ENCODE data around the gene GPX4.

GRCh38 chr19:1154731-1155351, 51.0 kb downstream of the GPX4 start:
- no peak for TF ChIP-seq MYC (IDR thresholded peaks at IDR 0.05; ENCODE audit: low read depth, low read length)
- no peak for TF ChIP-seq POLR2AphosphoS5 (IDR thresholded peaks at IDR 0.05; ENCODE audit: insufficient read depth, low read depth, low read length)
- no peak for TF ChIP-seq CTCF (IDR thresholded peaks at IDR 0.05; ENCODE audit: extremely low read depth in 1 of 2, insufficient read depth in 1 of 2, low read depth in 1 of 2, low read length in 2 of 2)
- no peak for TF ChIP-seq POLR2A (IDR thresholded peaks at IDR 0.05; ENCODE audit: low read depth, low read length)
- no peak for TF ChIP-seq MAX (IDR thresholded peaks at IDR 0.05; ENCODE audit: insufficient read depth, insufficient read length)
- no peak for TF ChIP-seq EZH2 (IDR thresholded peaks at IDR 0.05; ENCODE audit: borderline replicate concordance, low read depth, low read length, severe bottlenecking)
- TF ChIP-seq JUN (IDR thresholded peaks at IDR 0.05; ENCODE audit: borderline replicate concordance, insufficient read depth, insufficient read length, low read depth): no peak
- TF ChIP-seq GATA2 (IDR thresholded peaks at IDR 0.05; ENCODE audit: insufficient read depth, insufficient read length, low read depth, low read length): no peak
- no peak for TF ChIP-seq FOS (IDR thresholded peaks at IDR 0.05; ENCODE audit: borderline replicate concordance, insufficient read depth, low read length)

Data from endothelial cell of umbilical vein (primary cell).